Stimulated activated CD8-positive, alpha-beta memory T cell treated with anti-CD3 and anti-CD28 coated beads, Interleukin-15, amount 100 ng/mL, for 1 hour (primary cell): ENCODE measurements around the gene GBF1.

Experiments used
- DNase-seq: peaks from one replicate; pipeline ENCODE4 v3.0.0-alpha.2; 2020; ENCODE audit warnings: low read depth

Gene GBF1

DNA sequence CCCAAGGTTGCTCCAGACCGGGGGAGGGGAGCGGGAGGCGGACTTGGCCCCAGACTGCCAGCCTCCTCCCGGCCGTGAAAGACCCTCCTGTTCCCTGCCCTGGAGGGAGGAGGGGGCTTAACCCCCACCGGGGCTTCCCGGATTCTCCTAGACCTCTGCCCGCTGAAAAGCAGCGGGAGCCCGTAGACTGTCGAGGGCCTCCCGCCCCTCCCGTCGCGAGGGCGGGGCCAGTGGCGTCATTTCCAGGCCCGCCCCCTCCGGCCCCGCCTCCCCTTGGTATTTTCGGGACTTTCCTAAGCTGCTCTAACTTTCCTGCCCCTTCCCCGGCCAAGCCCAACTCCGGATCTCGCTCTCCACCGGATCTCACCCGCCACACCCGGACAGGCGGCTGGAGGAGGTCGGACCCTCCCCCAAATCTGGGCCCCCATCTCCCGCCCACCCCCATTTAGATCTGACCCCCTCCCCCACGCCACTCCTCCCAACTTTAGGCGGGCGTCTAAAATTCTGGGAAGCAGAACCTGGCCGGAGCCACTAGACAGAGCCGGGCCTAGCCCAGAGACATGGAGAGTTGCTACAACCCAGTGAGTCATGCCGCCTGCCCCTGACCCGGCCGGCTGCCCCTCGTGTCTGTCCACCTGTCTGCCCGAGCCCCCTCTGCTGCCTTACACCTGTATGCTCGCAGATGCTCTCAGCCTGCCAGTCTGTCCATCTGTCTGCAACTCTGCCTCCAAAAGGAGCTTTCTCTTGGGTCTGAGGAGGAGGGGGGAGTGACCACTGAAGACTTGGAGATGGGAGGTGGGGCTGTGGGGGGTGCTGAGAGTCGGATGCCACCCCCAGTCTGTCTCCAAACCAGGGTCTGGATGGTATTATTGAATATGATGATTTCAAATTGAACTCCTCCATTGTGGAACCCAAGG is 150.3 kb downstream of the GBF1 start, which contains the start of gene NFKB2:
Gene NFKB2, plus strand, starts transcription at position 306 of the 917 bp plus-strand sequence. Its CDS starts 255 bp downstream, at position 561.
- DNase-seq = peak; percentile 85

DNA sequence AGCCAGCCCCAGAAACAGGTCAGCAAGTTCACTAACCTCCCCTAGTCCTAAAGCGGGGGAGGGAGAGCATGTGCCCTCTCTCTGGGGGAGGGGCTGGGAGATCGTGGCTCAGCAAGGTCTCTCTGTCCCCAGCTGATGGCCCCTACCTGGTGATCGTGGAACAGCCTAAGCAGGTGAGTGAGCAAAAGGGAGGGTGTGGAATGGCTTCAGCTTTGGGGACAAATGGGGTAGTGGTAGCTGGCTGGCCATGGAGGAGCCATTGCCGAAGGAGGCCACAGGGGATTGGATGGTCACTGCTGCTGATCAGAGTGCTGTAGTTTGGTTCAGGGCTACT is 151.0 kb downstream of the GBF1 start:
- no peak for DNase-seq

DNA sequence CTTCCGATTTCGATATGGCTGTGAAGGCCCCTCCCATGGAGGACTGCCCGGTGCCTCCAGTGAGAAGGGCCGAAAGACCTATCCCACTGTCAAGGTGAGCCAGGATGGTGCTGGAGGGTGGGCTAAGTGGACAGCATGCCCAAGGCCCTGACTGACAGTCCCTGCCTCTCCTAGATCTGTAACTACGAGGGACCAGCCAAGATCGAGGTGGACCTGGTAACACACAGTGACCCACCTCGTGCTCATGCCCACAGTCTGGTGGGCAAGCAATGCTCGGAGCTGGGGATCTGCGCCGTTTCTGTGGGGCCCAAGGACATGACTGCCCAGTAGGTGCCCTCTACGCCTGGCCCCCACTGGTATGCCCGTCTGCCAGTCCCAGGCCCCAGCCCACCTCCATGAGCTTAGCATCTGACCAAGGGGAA is 151.4 kb downstream of the GBF1 start:
- DNase-seq = no peak

DNA sequence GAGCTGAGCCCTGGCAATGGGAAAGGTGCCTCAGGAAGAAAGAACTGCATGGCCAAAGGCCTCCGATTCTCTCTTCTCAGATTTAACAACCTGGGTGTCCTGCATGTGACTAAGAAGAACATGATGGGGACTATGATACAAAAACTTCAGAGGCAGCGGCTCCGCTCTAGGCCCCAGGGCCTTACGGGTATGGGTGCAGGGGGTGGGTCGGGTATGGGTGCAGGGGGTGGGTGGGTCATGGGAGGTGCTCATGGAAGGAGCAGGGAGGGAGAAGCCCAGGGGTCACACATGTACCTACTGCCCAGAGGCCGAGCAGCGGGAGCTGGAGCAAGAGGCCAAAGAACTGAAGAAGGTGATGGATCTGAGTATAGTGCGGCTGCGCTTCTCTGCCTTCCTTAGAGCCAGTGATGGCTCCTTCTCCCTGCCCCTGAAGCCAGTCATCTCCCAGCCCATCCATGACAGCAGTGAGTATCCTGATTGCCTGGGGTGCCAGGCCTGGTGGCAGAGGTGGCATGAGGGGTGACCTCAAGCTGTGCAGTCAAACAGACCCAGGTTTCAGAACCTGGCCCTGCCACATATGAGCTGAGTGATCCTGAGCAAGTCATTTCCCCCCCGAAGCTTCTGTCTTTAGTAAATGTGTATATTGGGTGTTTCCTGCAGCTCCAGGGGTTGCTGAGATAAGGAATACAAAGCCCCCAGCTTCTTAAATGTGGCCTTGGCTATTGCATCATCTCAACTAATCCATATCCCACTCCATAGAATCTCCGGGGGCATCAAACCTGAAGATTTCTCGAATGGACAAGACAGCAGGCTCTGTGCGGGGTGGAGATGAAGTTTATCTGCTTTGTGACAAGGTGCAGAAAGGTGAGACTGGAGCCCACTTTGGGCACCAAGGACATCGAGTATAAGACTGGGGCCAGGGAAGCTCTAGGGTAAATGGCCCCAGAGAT is 152.2 kb downstream of the GBF1 start:
- DNase-seq = no peak

DNA sequence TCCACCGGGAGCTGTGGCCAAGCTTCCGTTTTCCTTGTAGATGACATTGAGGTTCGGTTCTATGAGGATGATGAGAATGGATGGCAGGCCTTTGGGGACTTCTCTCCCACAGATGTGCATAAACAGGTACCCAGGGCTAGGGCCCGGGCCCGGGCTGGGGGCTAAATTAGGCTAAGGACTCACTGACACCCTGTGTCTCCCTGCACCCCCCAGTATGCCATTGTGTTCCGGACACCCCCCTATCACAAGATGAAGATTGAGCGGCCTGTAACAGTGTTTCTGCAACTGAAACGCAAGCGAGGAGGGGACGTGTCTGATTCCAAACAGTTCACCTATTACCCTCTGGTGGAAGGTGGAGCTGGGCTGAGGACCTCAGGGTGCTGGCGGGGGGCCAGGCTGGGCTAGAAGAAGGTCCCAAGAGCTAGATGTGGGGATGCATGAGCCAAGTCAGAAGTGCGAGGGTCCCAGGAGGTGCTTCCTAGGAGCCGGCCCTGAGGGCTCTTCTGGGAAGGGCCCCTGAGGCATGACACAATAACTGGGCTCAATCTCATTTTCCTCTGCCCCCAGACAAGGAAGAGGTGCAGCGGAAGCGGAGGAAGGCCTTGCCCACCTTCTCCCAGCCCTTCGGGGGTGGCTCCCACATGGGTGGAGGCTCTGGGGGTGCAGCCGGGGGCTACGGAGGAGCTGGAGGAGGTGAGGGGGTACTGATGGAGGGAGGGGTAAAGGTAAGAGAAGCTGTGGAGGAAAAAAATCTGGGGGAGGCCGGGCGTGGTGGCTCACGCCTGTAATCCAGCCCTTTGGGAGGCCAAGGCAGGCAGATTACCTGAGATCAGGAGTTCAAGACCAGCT is 153.1 kb downstream of the GBF1 start:
- no peak for DNase-seq

DNA sequence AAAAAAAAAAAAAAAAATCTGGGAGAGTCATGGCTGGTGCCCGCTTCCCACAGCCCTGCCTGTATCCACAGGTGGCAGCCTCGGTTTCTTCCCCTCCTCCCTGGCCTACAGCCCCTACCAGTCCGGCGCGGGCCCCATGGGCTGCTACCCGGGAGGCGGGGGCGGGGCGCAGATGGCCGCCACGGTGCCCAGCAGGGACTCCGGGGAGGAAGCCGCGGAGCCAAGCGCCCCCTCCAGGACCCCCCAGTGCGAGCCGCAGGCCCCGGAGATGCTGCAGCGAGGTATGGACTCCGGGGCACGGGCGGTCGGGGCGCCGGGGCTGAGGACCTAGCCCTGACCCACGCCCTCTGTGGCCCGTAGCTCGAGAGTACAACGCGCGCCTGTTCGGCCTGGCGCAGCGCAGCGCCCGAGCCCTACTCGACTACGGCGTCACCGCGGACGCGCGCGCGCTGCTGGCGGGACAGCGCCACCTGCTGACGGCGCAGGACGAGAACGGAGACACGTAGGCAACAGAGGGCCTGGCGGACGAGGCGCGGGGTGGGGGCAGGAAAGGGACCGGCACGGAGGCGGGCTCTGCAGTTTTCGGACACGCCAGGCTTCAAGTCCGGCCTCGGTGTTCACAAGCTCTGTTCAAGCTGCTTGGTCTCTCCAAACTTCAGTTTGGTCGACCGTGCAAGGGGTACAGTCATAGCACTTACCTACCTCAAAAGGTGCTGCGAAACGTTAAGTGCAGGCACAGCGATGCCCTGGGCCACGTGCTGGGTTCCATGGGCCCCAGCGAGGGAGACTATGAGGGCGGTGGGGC is 154.1 kb downstream of the GBF1 start:
- peak; percentile 65 for DNase-seq

DNA sequence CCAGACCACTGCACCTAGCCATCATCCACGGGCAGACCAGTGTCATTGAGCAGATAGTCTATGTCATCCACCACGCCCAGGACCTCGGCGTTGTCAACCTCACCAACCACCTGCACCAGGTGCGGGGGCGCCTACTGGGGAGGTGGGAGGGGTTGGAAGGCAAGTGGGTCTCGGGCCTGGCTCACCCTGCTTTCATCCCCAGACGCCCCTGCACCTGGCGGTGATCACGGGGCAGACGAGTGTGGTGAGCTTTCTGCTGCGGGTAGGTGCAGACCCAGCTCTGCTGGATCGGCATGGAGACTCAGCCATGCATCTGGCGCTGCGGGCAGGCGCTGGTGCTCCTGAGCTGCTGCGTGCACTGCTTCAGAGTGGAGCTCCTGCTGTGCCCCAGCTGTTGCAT is 154.7 kb downstream of the GBF1 start:
- no peak for DNase-seq

DNA sequence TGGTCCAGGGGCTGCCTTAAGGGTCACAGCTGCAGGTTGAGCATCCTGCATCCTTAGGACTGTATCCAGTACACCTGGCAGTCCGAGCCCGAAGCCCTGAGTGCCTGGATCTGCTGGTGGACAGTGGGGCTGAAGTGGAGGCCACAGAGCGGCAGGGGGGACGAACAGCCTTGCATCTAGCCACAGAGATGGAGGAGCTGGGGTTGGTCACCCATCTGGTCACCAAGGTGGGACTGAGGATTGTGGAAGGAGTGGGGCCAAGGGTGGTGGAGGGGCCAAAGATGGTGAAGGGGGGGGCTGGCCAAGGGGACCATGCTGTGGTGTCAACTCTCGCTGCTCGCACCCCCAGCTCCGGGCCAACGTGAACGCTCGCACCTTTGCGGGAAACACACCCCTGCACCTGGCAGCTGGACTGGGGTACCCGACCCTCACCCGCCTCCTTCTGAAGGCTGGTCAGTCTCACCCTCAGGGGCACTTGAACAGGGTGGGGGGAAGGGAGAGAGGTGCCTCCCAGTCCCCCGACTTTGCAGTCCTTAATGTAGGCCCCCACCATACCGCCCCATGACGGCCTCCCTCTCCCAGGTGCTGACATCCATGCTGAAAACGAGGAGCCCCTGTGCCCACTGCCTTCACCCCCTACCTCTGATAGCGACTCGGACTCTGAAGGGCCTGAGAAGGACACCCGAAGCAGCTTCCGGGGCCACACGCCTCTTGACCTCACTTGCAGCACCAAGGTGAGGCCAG is 155.4 kb downstream of the GBF1 start:
- DNase-seq = no peak

DNA sequence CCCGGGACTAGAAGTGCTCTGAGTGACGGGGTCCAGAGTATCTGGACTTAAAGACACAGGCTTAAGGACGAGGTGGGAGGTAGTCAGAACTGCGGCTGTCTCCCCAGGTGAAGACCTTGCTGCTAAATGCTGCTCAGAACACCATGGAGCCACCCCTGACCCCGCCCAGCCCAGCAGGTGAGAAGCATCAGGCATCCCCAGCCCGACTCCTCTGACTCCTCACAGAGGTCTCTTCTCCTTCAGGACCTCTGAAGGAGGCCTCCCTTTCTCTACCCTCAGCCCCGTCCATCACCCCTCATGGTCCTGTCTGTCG is 156.0 kb downstream of the GBF1 start:
- no peak for DNase-seq

DNA sequence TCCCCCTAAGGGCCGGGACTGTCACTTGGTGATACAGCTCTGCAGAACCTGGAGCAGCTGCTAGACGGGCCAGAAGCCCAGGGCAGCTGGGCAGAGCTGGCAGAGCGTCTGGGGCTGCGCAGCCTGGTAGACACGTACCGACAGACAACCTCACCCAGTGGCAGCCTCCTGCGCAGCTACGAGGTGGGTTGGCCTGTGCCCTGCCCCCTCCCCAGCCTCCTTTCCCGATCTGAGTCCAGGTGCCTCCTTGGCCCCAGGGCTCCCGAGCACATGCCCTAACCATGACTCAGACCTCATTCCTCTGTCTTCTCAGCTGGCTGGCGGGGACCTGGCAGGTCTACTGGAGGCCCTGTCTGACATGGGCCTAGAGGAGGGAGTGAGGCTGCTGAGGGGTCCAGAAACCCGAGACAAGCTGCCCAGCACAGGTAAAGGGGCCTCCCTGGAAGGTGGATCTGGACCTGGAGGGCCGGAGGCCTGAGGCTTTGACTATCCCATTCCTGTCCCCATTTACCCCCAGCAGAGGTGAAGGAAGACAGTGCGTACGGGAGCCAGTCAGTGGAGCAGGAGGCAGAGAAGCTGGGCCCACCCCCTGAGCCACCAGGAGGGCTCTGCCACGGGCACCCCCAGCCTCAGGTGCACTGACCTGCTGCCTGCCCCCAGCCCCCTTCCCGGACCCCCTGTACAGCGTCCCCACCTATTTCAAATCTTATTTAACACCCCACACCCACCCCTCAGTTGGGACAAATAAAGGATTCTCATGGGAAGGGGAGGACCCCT is 156.6 kb downstream of the GBF1 start:
- DNase-seq = no peak

DNA sequence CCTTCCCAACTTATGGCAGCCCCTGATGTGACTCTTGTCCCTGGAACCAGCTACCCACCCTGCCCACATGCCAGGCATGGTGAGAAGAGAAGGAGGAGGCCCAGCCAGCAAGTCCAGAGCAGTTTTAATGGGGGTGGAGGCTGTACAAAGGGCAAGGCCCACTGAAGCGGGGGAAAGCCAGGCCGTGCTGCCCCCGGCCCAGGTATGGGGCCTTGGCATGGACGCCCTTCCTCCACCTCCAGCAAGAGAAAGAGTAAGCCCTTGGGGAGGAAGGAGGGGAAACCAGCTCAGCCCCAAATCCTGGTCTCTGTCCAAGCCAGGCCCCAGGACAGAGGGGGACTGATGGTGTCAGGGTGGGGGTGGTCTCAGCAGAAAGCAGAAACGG is 157.2 kb downstream of the GBF1 start:
- no peak for DNase-seq

DNA sequence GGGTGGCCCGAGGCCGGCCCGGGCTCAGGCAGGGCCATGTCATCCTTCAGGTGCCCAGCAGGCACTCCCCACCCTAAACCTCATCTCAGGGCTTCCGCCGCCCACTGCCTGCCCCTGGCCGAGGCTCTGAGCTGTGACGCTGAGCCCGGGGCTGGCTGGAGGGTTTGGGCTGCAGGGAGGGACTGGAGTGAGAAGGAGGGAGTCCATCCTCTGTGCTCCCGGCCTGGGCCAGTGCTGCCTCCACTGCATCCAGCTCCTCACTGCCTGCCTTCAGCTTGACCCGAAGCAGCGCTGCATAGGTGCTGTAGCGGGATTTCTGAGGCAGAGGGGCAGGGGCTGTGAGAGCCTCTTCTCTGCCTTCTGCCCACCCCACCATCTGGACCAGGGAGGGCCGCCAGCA is 157.8 kb downstream of the GBF1 start:
- no peak for DNase-seq

DNA sequence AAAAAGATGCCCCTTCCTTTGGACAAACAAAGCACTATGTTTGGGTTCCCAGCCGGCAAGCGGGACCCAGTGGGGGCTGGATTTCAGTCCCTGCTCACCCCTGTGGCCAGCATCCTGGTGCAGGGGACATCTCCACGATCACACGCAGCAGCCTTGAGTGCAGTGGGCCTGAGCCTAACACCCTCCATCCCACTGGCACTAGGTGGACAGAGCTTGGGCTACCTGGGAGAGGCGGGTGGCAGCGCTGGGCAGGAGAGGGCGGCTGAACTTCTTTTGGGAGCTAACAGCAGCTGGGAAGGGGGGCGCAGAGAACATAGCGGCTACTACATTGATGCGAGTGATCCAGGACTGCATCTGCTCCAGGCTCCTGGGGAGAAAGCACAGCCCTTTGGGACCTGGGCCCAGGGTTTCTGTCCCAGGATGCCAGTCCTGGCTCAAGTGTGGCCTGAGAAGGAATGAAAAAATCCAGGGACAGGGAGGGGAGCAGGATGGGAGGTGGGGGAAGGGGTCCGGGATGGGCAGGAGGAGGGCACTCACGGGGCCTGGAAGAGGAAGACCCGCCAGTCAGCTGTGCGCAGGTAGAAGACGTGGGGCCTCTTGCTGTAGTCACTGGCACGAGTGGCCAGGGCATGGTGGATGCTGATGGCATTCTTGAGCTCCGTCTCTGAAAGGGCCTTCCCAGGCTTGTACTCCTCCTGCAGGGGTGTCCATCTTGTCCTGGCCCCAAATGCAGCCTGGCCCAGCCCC is 159.2 kb downstream of the GBF1 start:
- DNase-seq = no peak

DNA sequence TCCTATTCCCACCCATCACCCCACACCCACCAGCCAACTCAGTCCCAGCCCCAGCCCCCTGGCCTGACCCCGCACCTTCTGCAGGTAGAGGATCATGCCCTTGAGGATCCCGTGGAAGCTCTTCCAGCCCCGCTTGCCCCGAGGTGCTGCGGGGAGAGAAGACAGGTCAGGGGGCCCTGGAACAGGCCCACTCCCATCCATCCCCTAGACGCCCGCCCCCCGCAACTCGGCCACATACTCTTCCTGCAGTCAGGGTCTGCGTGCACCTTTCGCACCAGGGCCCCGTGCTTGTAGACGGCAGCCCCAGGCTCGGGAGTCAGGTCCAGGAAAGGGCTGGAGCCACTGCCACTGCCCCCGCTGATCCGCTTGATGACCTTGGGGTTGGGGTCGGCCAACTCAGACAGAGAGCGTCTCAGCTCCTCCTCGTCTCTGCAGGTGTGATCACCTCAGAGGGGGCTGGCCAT is 159.8 kb downstream of the GBF1 start:
- no peak for DNase-seq

DNA sequence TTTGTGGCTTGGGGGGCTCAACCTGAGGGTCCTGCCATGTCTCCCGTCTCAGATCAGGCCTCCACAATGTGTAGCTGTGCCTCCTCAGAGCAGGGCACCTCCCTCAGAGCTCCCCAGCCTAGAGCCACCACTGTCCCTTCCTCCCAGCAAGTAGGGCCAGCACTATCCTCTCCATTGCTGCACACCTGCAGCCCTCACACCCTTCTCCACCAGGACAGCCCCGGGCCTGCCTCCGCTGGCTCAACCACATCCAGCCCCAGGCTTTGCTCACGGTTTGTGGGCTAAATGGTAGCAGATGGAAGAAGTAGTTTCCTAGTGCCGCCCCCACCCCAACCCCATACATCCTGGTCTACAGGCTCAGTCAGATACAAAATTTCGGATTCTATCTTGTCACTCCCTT is 160.3 kb downstream of the GBF1 start:
- no peak for DNase-seq

DNA sequence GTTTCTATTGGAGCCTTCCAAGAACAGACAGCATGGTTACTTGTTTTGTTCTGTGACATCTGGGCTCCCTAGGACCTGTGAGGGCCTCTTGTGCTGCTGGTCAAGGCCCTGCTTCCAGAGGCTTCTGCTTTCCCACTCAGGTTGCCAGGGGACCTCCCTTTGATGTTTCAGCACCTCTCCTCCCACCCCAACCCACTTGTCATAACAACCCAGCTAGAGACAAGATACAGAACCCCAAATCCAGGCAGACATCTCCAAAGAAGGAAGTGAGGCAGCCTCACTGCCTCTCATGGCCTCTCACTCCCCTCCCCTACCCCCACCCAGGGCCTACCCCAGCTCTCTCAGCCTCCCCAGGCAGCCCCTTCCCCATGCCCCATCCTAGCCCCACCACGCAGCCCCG is 161.5 kb downstream of the GBF1 start:
- DNase-seq = no peak

DNA sequence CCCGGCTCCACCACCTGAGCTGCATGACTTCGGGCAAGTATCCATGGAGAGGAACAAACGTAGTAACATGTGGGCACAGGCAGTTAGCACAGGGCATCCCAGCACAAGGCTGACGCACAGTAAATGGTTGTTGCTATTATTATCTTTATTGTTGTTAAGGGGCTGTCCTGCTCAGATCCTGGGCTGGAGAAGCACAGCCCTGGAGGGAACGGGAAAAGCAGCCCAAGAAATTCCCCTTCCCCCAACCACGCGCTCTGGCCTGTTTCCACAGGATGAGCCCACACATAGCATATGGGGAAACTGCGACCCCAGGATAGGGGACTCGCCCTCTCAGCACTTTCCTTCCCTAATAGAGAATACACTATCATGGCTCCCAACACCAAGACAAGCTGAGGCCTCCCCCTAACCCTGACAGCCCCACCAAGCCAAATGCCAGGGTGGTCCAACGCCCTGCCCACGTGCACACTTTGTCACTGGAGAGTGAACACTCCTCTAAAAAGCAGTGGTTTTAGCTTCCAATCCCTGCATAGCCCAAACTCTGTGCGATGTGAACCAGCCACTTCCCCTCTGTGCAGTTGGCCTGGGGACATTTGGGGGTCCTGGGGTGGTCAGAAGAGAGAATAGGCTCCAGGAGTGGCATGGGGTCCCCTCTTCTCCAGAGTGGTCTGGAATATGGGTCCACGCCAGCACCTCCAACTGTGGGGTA is 162.2 kb downstream of the GBF1 start:
- DNase-seq = no peak

DNA sequence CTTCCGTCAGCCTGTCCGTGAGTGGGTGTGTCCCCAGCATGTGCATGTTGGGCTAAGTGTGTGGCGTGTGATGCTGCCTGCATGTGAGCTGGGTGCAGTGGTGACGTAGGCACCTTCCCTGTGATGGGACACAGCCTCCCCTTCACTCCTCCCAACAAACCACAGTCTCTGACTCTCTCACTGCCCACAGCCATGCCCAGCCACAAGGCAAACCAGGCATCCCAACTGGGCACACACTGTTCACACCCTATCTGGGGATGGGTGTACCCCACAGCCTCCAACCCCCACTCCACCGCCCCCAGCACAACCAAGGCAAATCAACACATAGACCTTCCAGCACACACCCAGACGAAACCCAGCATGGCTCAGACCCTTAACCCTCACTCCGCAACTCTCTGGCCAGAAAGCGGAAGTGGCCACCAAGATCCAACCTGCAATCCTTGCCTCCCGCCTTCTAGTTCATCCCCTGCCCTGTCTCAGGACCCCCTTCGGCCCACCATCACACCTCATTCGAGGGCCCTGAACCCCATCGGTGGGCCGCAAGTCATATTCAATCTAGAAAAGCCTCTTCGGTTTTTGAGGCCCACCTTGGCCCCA is 162.9 kb downstream of the GBF1 start:
- DNase-seq = no peak
